Astrocyte (in vitro differentiated cells and primary cell): ENCODE data around the gene RNU6-8.

Experiments
- EZH2 ChIP-seq: IDR thresholded peaks from 2 replicates; pipeline ENCODE4 v1.6.1; 2012; ENCODE audit warnings: mild to moderate bottlenecking, low read length, inconsistent platforms; ENCODE audit not compliant: insufficient read depth
- TF ChIP-seq, protein P1 (sequence below): IDR thresholded peaks from 2 replicates; pipeline ENCODE4 v1.5.1; 2011; ENCODE audit warnings: low read depth, mild to moderate bottlenecking, inconsistent platforms, low read length, moderate library complexity; ENCODE audit not compliant: insufficient read depth

DNA sequence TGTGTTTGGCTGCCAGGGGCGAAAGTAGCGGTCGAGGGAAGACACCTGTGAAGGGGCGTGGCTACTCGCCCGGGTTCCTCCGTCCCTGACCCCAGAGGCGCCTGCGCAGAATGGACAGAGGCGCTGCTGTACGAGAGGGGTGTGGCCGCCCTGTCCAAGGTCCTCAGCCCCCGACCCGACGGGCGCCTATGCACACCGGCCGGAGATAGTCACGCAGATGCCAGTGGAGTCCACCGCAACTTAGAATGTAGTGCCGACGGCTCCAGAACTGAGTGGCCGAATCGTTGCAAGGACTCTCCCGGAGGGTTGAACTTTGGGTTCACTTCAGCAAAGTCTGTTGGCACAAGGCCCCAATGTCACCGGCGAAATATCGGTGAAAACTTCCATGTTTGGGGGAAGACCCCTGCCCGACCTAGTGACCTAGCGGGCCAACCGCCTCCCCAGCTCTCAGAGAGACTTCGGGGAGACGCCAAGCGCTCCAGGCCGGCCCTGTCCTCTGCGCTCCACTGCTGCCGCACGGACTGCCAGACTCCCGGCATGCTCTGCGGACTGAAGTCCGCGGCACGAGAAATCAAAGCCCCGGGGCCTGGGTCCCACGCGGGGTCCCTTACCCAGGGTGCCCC is 1.8 kb downstream of the RNU6-8 start:
- TF ChIP-seq, protein P1, sequence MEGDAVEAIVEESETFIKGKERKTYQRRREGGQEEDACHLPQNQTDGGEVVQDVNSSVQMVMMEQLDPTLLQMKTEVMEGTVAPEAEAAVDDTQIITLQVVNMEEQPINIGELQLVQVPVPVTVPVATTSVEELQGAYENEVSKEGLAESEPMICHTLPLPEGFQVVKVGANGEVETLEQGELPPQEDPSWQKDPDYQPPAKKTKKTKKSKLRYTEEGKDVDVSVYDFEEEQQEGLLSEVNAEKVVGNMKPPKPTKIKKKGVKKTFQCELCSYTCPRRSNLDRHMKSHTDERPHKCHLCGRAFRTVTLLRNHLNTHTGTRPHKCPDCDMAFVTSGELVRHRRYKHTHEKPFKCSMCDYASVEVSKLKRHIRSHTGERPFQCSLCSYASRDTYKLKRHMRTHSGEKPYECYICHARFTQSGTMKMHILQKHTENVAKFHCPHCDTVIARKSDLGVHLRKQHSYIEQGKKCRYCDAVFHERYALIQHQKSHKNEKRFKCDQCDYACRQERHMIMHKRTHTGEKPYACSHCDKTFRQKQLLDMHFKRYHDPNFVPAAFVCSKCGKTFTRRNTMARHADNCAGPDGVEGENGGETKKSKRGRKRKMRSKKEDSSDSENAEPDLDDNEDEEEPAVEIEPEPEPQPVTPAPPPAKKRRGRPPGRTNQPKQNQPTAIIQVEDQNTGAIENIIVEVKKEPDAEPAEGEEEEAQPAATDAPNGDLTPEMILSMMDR: no peak
- TF ChIP-seq EZH2: no peak
